Activated CD4-positive, alpha-beta T cell treated with anti-CD3 and anti-CD28 coated beads for 36 hours (primary cell): ENCODE results near the gene UBTD1. TPM values are rescaled to one million over a fixed set of nuclear protein-coding genes. Genes with fewer than 3 reads are reported as not detected.

Experiments
- ATAC-seq: fragments of 200-7000 bp; cut with Tn5 transposase; one replicate; pipeline ENCODE4 v1.10.0; 2021; ENCODE audit warnings: mild to moderate bottlenecking, moderate library complexity
- CTCF ChIA-PET: fragments of 350-600 bp; sonication (Branson Sonifier 250); formaldehyde crosslinking; loops from one replicate; lab custom pipeline; 2021; ENCODE audit warnings: antibody characterized with exemption; lab: Charles Lee
- POLR2A ChIA-PET: fragments of 350-600 bp; sonication (Branson Sonifier 250); formaldehyde crosslinking; loops from one replicate; lab custom pipeline; 2021; ENCODE audit warnings: antibody characterized with exemption, inconsistent platforms; lab: Charles Lee
- DNase-seq: peaks from one replicate; pipeline ENCODE4 v3.0.0-alpha.2; 2020
- H3K27ac Mint-ChIP-seq: one replicate; pipeline ENCODE4 v1.8.0; 2021; ENCODE audit warnings: mixed read lengths
- H3K27me3 Mint-ChIP-seq: one replicate; pipeline ENCODE4 v1.8.0; 2021; ENCODE audit warnings: mixed read lengths
- H3K36me3 Mint-ChIP-seq: one replicate; pipeline ENCODE4 v1.8.0; 2021; ENCODE audit warnings: low read depth, mixed read lengths
- H3K4me1 Mint-ChIP-seq: one replicate; pipeline ENCODE4 v1.8.0; 2021; ENCODE audit warnings: mixed read lengths
- H3K4me3 Mint-ChIP-seq: one replicate; pipeline ENCODE4 v1.8.0; 2021; ENCODE audit warnings: mild to moderate bottlenecking, moderate library complexity, mixed read lengths
- H3K9me3 Mint-ChIP-seq: one replicate; pipeline ENCODE4 v1.8.0; 2021; ENCODE audit warnings: low read depth, mixed read lengths
- intact Hi-C, 2 experiments: fragments of 100-400 bp; cut with DNase I in 1 of 2; cut with micrococcal nuclease in 1 of 2; formaldehyde crosslinking; loops; one replicate each; pipeline versions ENCODE4 v1.14.2 to v1.15.1; 2022 to 2024; cut with DNase I, micrococcal nuclease
- total RNA-seq, 2 experiments: library from RNA; stranded (reverse); gene quantifications; one replicate each; pipeline ENCODE4 v1.2.3, GENCODE V29; 2021

UBTD1 gene
- total RNA-seq, 2 experiments from 2014 or later = 1.4 to 1.5 TPM

GRCh38 chr10:97538839-97539238 is 40.1 kb downstream of the UBTD1 start:
- ATAC-seq (no peak), DNase-seq (no peak)
- H3K4me3 Mint-ChIP-seq = no peak overlapping the region
- ChIA-PET POLR2A (no interaction called here), CTCF (interaction anchor here (0.7 to 11.2 kb wide), 3 partner anchors 15 to 51 kb away, joined by 3 to 87 read pairs (median 3); no protein-coding TSS in a partner anchor)
- H3K27me3 Mint-ChIP-seq = no peaks in the 10 kb centered on the region
- intact Hi-C loops = no loop called here
- H3K4me1 Mint-ChIP-seq = peaks cover 21% of the 10 kb centered on the region
- H3K36me3 Mint-ChIP-seq = no peaks in the 10 kb centered on the region
- no peak overlapping the region for H3K27ac Mint-ChIP-seq
- no peaks in the 10 kb centered on the region for H3K9me3 Mint-ChIP-seq

- H3K4me3 Mint-ChIP-seq = no peak overlapping the region
- POLR2A ChIA-PET = no interaction called here
- H3K9me3 Mint-ChIP-seq = no peaks in the 10 kb centered on the region
- ATAC-seq (no peak), DNase-seq (no peak)
- H3K4me1 Mint-ChIP-seq = peaks cover 22% of the 10 kb centered on the region
- CTCF ChIA-PET = interaction anchor here (0.7 to 11.2 kb wide), 4 partner anchors 14 to 95 kb away, joined by 3 to 87 read pairs (median 4); no protein-coding TSS in a partner anchor
- H3K36me3 Mint-ChIP-seq = no peaks in the 10 kb centered on the region
- no peak overlapping the region for H3K27ac Mint-ChIP-seq
- H3K27me3 Mint-ChIP-seq = no peaks in the 10 kb centered on the region
- intact Hi-C loops = no loop called here
These were observed 40.9 kb downstream of the UBTD1 start for GRCh38 chr10:97539523-97540200.

- no peak for DNase-seq
- CTCF ChIA-PET = interaction anchor here (11.2 kb wide), 1 partner anchor 12 kb away, joined by 87 read pairs; no protein-coding TSS in a partner anchor
These were observed 42.2 kb downstream of the UBTD1 start for GRCh38 chr10:97540669-97541500.

GRCh38 chr10:97542169-97543024 is 43.7 kb downstream of the UBTD1 start:
- POLR2A ChIA-PET = interaction anchor here (0.6 kb wide), 1 partner anchor 68 kb away, joined by 7 read pairs; no protein-coding TSS in a partner anchor
- Mint-ChIP-seq H3K4me1 (peaks cover 22% of the 10 kb centered on the region), H3K9me3 (no peaks in the 10 kb centered on the region), H3K27ac (peak overlapping the region; percentile 75), H3K27me3 (no peaks in the 10 kb centered on the region), H3K36me3 (no peaks in the 10 kb centered on the region), H3K4me3 (no peak overlapping the region)
- intact Hi-C loops = loop anchor here (1.0 to 2.0 kb wide), 4 partner anchors 44 to 954 kb away; partner anchors contain the start of genes MMS19 (in 2 of the 2), UBTD1 (in 2 of the 2) and MORN4 (in 1 of the 2)
- peak; percentile 75 for ATAC-seq
- DNase-seq = peak; percentile 75
- CTCF ChIA-PET = interaction anchor here (0.7 to 11.2 kb wide), 3 partner anchors 11 to 146 kb away, joined by 4 to 87 read pairs (median 4); no protein-coding TSS in a partner anchor

More at GRCh38 chr10:97540669-97541500, 42.2 kb downstream of the UBTD1 start:
- intact Hi-C loops = no loop called here
- Mint-ChIP-seq H3K4me1 (peaks cover 22% of the 10 kb centered on the region), H3K36me3 (no peaks in the 10 kb centered on the region), H3K4me3 (no peak overlapping the region), H3K9me3 (no peaks in the 10 kb centered on the region), H3K27ac (no peak overlapping the region), H3K27me3 (no peaks in the 10 kb centered on the region)
- ATAC-seq = no peak
- POLR2A ChIA-PET = no interaction called here

GRCh38 chr10:97543025-97543546 is 44.4 kb downstream of the UBTD1 start:
- ChIA-PET POLR2A (no interaction called here), CTCF (interaction anchor here (1.4 to 11.2 kb wide), 2 partner anchors 10 to 145 kb away, joined by 4 to 87 read pairs; no protein-coding TSS in a partner anchor)
- DNase-seq = peak; percentile 85
- no peak overlapping the region for H3K4me3 Mint-ChIP-seq
- H3K4me1 Mint-ChIP-seq = peaks cover 22% of the 10 kb centered on the region
- peak overlapping the region; percentile 75 for H3K27ac Mint-ChIP-seq
- H3K9me3 Mint-ChIP-seq = no peaks in the 10 kb centered on the region
- no peaks in the 10 kb centered on the region for H3K27me3 Mint-ChIP-seq
- no peaks in the 10 kb centered on the region for H3K36me3 Mint-ChIP-seq
- intact Hi-C loops = loop anchor here (1.0 to 2.0 kb wide), 3 partner anchors 44 to 954 kb away; partner anchors contain the start of genes MMS19 (in 2 of the 2) and UBTD1 (in 2 of the 2)
- peak; percentile 94 for ATAC-seq

DNA sequence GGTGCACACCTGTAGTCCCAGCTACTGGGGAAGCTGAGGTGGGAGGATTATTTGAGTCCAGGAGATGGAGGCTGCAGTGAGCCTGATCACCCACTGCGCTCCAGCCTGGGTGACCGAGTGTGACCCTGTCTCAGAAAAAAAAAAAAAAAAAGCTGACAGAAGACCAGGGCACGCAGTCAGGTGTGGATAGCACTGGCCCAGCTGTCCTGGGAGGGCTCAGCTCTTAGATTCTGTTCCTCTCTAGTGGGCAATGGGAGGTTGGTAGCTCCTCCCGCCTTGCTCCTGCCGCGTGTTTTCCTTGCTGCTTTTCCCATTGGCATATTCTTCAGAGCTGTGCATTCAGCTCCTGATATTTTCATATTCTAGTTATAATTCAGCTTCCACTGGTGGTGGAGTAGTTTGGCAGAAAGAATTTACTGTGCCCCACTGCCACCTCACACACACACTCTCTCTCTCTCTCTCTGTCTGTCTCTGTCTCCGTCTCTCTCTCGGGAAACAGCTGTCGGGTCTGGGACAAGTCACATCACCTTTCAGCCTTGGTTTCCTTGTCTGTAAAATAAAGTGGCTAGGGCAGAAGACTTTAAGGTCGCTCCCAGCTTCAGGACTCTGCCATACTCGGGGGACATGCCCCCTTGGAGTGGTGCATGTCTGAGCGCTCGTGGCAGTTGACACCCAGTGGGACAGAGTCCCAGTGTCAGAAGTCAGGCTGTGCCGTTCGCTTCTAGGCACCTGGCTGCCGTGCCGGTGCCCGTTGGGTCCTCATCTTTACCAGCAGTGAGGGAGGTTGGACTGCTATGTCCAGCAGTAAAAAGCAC is 47.9 kb downstream of the UBTD1 start:
- no peak for DNase-seq
- H3K9me3 Mint-ChIP-seq = no peaks in the 10 kb centered on the region
- ChIA-PET CTCF (interaction anchor here (0.8 to 2.3 kb wide), 6 partner anchors 7 to 146 kb away, joined by 3 to 14 read pairs (median 3); partner anchors contain the start of gene RRP12), POLR2A (interaction anchor here (0.7 kb wide), 1 partner anchor 221 kb away, joined by 5 read pairs; no protein-coding TSS in a partner anchor)
- H3K4me3 Mint-ChIP-seq = no peak overlapping the region
- peaks cover 22% of the 10 kb centered on the region for H3K4me1 Mint-ChIP-seq
- H3K36me3 Mint-ChIP-seq = no peaks in the 10 kb centered on the region
- no peak for ATAC-seq
- no peak overlapping the region for H3K27ac Mint-ChIP-seq
- no peaks in the 10 kb centered on the region for H3K27me3 Mint-ChIP-seq
- intact Hi-C loops = no loop called here

DNA sequence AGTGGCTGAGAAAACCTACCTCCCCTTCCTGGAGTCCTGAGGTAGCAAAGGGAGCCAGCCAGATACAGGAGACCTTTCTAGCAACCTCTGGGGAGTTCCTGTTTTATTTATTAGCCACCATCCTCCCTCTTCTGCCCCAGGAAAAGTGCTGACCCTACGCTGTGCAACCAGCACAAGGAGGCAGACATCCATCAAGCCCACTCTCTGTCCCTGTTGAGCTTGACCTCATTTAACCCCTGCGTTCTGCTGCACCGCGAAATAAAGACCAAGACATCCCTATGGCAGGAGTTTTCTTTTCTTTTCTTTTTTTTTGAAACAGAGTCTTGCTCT is 48.5 kb downstream of the UBTD1 start:
- ChIA-PET POLR2A (no interaction called here), CTCF (interaction anchor here (0.8 to 2.3 kb wide), 3 partner anchors 10 to 13 kb away, joined by 3 to 14 read pairs (median 3); no protein-coding TSS in a partner anchor)
- no peak for DNase-seq
- H3K4me3 Mint-ChIP-seq = no peak overlapping the region
- peaks cover 16% of the 10 kb centered on the region for H3K4me1 Mint-ChIP-seq
- H3K27me3 Mint-ChIP-seq = no peaks in the 10 kb centered on the region
- no peak overlapping the region for H3K27ac Mint-ChIP-seq
- no peaks in the 10 kb centered on the region for H3K9me3 Mint-ChIP-seq
- intact Hi-C loops = no loop called here
- no peaks in the 10 kb centered on the region for H3K36me3 Mint-ChIP-seq
- ATAC-seq = no peak

- ChIA-PET CTCF (interaction anchor here (0.6 kb wide), 1 partner anchor 790 kb away, joined by 4 read pairs; no protein-coding TSS in a partner anchor), POLR2A (no interaction called here)
- no peak overlapping the region for H3K27ac Mint-ChIP-seq
- no peak for ATAC-seq
- H3K9me3 Mint-ChIP-seq = no peaks in the 10 kb centered on the region
- peaks cover 9% of the 10 kb centered on the region for H3K4me1 Mint-ChIP-seq
- intact Hi-C loops = no loop called here
- no peak for DNase-seq
- H3K27me3 Mint-ChIP-seq = no peaks in the 10 kb centered on the region
- no peaks in the 10 kb centered on the region for H3K36me3 Mint-ChIP-seq
- no peak overlapping the region for H3K4me3 Mint-ChIP-seq
These were observed 49.2 kb downstream of the UBTD1 start for GRCh38 chr10:97547962-97548361.

DNA sequence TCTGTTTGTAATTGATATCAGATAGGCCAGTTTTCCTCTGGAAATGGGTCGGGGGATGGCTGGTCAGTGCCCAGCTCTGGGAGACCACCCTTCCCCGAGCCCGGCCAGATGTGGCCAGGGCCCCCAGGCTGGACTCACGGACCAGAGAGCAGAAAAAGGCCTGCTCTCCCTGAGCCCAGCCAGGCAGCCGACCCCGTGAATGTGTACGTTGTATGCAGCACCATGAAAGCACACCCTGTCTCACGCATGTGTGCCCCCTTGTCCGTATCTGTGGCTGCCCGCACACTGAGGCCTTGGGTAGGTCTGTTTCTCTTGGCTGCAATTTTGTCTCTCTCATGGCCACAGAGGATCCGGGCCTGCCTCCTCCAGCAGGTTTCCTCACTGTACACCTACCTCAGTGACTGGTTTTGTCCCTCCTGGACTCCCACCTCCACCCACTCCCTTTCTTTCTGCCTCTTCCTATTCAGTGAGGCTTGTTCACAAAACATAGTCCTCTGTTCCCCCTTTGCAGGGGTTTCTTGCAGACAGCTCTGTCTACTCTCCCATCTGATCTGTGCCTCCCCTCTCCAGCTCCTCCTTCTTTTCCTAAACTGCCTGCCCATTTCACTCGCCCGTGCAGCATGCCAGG is 50.2 kb downstream of the UBTD1 start:
- Mint-ChIP-seq H3K27me3 (no peaks in the 10 kb centered on the region), H3K36me3 (no peaks in the 10 kb centered on the region), H3K27ac (no peak overlapping the region), H3K4me3 (no peak overlapping the region), H3K9me3 (no peaks in the 10 kb centered on the region), H3K4me1 (no peaks in the 10 kb centered on the region)
- ChIA-PET POLR2A (no interaction called here), CTCF (interaction anchor here (0.7 to 1.6 kb wide), 4 partner anchors 23 to 88 kb away, joined by 3 read pairs; partner anchors contain the start of gene ANKRD2)
- no peak for ATAC-seq
- intact Hi-C loops = no loop called here
- no peak for DNase-seq
